Activated naive CD4-positive, alpha-beta T cell treated with anti-CD3 and anti-CD28 coated beads, Interleukin-2, amount 10 ng/mL, durations not matched to agents 5 hours and 36 hours (primary cell): Measurements from ENCODE around the gene NLRC4. TPM values are rescaled to one million over a fixed set of nuclear protein-coding genes. Genes with fewer than 3 reads are reported as not detected.

Experiments
- total RNA-seq, 2 experiments: library from RNA; stranded (reverse); gene quantifications; one replicate each; pipeline ENCODE4 v1.2.3, GENCODE V29; 2021

Gene NLRC4
- total RNA-seq, result not detected

DNA sequence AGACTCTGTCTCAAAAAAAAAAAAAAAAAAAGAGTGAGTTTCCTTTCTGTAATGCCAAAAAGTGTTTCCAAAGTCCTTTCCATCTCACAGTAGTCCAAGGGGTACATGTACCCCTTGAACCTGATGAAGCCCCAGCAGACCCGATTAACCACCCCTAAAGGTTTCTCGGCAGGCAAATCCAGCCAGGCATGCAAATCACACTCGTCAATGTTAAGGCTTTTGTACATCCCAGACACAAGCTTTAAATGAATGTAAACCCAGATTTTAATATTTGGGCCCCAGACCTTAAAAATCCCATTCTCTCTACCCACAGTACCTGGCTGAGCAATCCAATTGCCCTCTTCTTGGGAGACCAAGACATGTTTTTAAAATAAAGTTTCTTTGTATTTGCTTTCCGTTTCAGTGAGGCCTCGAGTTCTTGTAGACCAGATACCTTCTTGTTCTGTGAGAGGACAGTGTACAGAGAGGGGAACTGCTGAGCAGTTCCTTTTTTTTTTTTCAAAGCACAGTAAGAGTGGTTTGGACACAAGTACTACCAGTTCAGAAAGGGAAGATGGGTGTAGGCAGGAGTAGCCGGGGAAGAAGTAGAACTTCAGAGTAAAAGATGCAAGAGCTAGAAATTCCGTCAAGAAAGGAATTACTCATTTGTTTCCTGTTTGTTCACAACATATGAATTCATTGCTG lies at the start of gene NLRC4:
Gene NLRC4 (minus strand): TSS at position 465 of the 684 bp plus-strand sequence. CDS start 8,111 bp downstream, outside the sequence.

DNA sequence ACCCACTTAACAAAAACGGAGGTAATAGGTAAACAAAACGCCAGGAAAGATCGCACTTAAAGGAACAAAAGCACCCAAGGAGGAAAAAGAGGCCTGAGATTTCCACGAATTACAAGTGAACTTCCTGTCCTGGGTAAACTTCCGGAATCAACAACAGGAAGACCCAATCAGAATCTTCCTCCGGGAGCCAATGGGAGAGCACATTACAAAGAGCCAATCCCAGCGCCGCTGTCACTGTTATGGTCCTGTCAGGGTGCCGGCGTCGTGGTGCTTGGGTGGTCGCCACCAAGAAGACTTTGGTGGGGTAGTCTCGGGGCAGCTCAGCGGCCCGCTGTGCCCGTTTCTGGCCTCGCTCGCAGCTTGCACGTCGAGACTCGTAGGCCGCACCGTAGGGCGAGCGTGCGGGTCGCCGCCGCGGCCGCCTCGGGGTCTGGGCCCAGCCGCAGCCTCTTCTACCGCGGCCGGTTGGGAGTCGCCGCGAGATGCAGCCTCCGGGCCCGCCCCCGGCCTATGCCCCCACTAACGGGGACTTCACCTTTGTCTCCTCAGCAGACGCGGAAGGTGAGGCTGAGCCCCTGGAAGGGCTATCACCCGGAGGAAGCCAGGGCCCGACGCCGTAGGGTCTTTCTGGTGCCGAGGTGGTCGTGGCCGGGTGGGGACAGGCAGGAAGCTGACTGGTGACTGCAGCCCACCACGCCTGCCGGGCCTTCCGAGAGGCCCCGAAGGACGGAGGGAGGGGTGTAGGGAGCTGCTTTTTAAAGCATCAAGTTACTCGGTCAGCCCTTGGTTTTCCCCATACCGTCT lies 13.2 kb upstream of the NLRC4 start, which contains the start of gene YIPF4:
Gene YIPF4 (plus strand): TSS at position 231 of the 804 bp plus-strand sequence. CDS start 252 bp downstream, at position 483.

Other genes starting within 250 kb of the NLRC4 start
- 10 to 100 TPM; 55.2 to 56.6 TPM for gene DPY30, start 225.1 kb downstream of the NLRC4 start, total RNA-seq
- gene SPAST, start 201.3 kb downstream of the NLRC4 start, total RNA-seq, result 10 to 100 TPM; 18.9 to 20.7 TPM
- 10 to 100 TPM; 22.5 to 23.4 TPM for gene SLC30A6, start 99.0 kb downstream of the NLRC4 start, total RNA-seq
- gene YIPF4, start 13.0 kb upstream of the NLRC4 start, total RNA-seq, result 10 to 100 TPM; 29.4 to 37.0 TPM
- gene BIRC6, start 92.1 kb upstream of the NLRC4 start, total RNA-seq, result 100 to 1,000 TPM in 1 of 2 experiments, 10 to 100 TPM in 1; 96.8 to 100 TPM